HG03139 (cell line): ENCODE data around the gene BACH2.
"Not testable (repeated sequence)": the region's sequence is repeated elsewhere in the genome, so short reads cannot be mapped to it uniquely, and the experiment has no call there.

Source experiments
- ATAC-seq: cut with Tn5 transposase; IDR thresholded peaks from one replicate; pipeline ENCODE4 v1.9.1; 2021; ENCODE audit not compliant: unreplicated experiment

BACH2 gene

GRCh38 chr6:90282265-90282664 lies 14.4 kb downstream of the BACH2 start:
- ATAC-seq, result not testable (repeated sequence)

GRCh38 chr6:90278129-90278528 lies 18.5 kb downstream of the BACH2 start:
- ATAC-seq, result no peak

- no peak for ATAC-seq
Observed at GRCh38 chr6:90277302-90278011, 19.2 kb downstream of the BACH2 start.

GRCh38 chr6:90274451-90275030 lies 22.1 kb downstream of the BACH2 start:
- ATAC-seq, result no peak

GRCh38 chr6:90273863-90274262 lies 22.8 kb downstream of the BACH2 start:
- ATAC-seq, result no peak

- ATAC-seq, result no peak
Observed at GRCh38 chr6:90272895-90273294, 23.7 kb downstream of the BACH2 start.

GRCh38 chr6:90271831-90272230 lies 24.8 kb downstream of the BACH2 start:
- ATAC-seq, result no peak

GRCh38 chr6:90269334-90269733 lies 27.3 kb downstream of the BACH2 start:
- ATAC-seq, result no peak

GRCh38 chr6:90268178-90268577 lies 28.5 kb downstream of the BACH2 start:
- ATAC-seq, result no peak

- ATAC-seq, result no peak
Observed at GRCh38 chr6:90266905-90267621, 29.6 kb downstream of the BACH2 start.

- no peak for ATAC-seq
Observed at GRCh38 chr6:90264561-90264960, 32.1 kb downstream of the BACH2 start.

GRCh38 chr6:90263633-90264032 lies 33.0 kb downstream of the BACH2 start:
- no peak for ATAC-seq

- ATAC-seq, result no peak
Observed at GRCh38 chr6:90261801-90262200, 34.8 kb downstream of the BACH2 start.

- ATAC-seq, result no peak
Observed at GRCh38 chr6:90257486-90257738, 39.2 kb downstream of the BACH2 start.

- ATAC-seq, result no peak
Observed at GRCh38 chr6:90256698-90257485, 39.8 kb downstream of the BACH2 start.

- ATAC-seq, result no peak
Observed at GRCh38 chr6:90253631-90254030, 43.0 kb downstream of the BACH2 start.

- peak; percentile 66 for ATAC-seq
Observed at GRCh38 chr6:90251295-90251992, 45.2 kb downstream of the BACH2 start.

GRCh38 chr6:90250405-90250804 lies 46.2 kb downstream of the BACH2 start:
- no peak for ATAC-seq

GRCh38 chr6:90249458-90249857 lies 47.2 kb downstream of the BACH2 start:
- no peak for ATAC-seq

GRCh38 chr6:90249034-90249433 lies 47.6 kb downstream of the BACH2 start:
- no peak for ATAC-seq

GRCh38 chr6:90247262-90247661 lies 49.4 kb downstream of the BACH2 start:
- no peak for ATAC-seq
